Ishikawa (cell line): ENCODE data around the gene SERTAD3.

Experiments used
- CEBPB ChIP-seq: IDR thresholded peaks from 2 replicates; pipeline ENCODE4 v1.6.1; 2012
- CREB1 ChIP-seq: IDR thresholded peaks from 2 replicates; pipeline ENCODE4 v1.6.1; 2012; ENCODE audit warnings: low read depth
- EGR1 ChIP-seq: IDR thresholded peaks from 2 replicates; pipeline ENCODE4 v1.6.1; 2012
- EP300 ChIP-seq: IDR thresholded peaks from 2 replicates; pipeline ENCODE4 v1.6.1; 2012; ENCODE audit warnings: borderline replicate concordance
- FOXM1 ChIP-seq: IDR thresholded peaks from 2 replicates; pipeline ENCODE4 v1.6.1; 2012; ENCODE audit warnings: low read depth, borderline replicate concordance
- MAX ChIP-seq: IDR thresholded peaks from 2 replicates; pipeline ENCODE4 v1.6.1; 2012
- NFIC ChIP-seq: IDR thresholded peaks from 2 replicates; pipeline ENCODE4 v1.6.1; 2012
- RAD21 ChIP-seq: IDR thresholded peaks from 2 replicates; pipeline ENCODE4 v1.6.1; 2012; ENCODE audit warnings: low read depth
- REST ChIP-seq: IDR thresholded peaks from 2 replicates; pipeline ENCODE4 v1.6.1; 2012; ENCODE audit warnings: low read depth, mild to moderate bottlenecking
- TAF1 ChIP-seq: IDR thresholded peaks from 2 replicates; pipeline ENCODE4 v1.6.1; 2012; ENCODE audit warnings: low read depth, mild to moderate bottlenecking
- TCF12 ChIP-seq: IDR thresholded peaks from 2 replicates; pipeline ENCODE4 v1.6.1; 2012; ENCODE audit warnings: low read depth
- TEAD4 ChIP-seq: IDR thresholded peaks from 2 replicates; pipeline ENCODE4 v1.6.1; 2012
- USF1 ChIP-seq: IDR thresholded peaks from 2 replicates; pipeline ENCODE4 v1.6.1; 2012
- YY1 ChIP-seq: IDR thresholded peaks from 2 replicates; pipeline ENCODE4 v1.6.1; 2012; ENCODE audit warnings: low read depth
- ZBTB7A ChIP-seq: IDR thresholded peaks from 2 replicates; pipeline ENCODE4 v1.6.1; 2012; ENCODE audit warnings: low read depth

Gene SERTAD3

GRCh38 chr19:40394816-40395210 is 49.3 kb downstream of the SERTAD3 start:
- TF ChIP-seq RAD21 (no peak), FOXM1 (no peak), YY1 (no peak), NFIC (no peak), REST (no peak), EP300 (no peak), CREB1 (no peak), TEAD4 (no peak), ZBTB7A (no peak), TAF1 (no peak), TCF12 (no peak), CEBPB (no peak), USF1 (no peak), EGR1 (no peak), MAX (no peak)

- TF ChIP-seq RAD21 (no peak), ZBTB7A (0 out of 2 replicates have a peak, but pooled peaks have one; percentile 16), CREB1 (no peak)
Measured at GRCh38 chr19:40393894-40394815, 50.0 kb downstream of the SERTAD3 start.

GRCh38 chr19:40392894-40393517 is 51.1 kb downstream of the SERTAD3 start:
- TF ChIP-seq USF1 (peak; percentile 47; the same call in 1 of the 2 replicates), REST (no peak), RAD21 (peak; percentile 69), TCF12 (peak; percentile 76), YY1 (0 out of 2 replicates have a peak, but pooled peaks have one; percentile 38), FOXM1 (no peak), MAX (peak; percentile 62), ZBTB7A (peak; percentile 76; the same call in 1 of the 2 replicates), EGR1 (no peak), NFIC (0 out of 2 replicates have a peak, but pooled peaks have one; percentile 31), TEAD4 (peak; percentile 24; the same call in 1 of the 2 replicates), EP300 (peak; percentile 65)

GRCh38 chr19:40392123-40392522 is 52.0 kb downstream of the SERTAD3 start:
- TF ChIP-seq REST (no peak), EP300 (no peak), CEBPB (no peak), TEAD4 (no peak), EGR1 (no peak), RAD21 (no peak), USF1 (no peak), MAX (no peak), TCF12 (no peak), ZBTB7A (no peak), CREB1 (no peak), YY1 (no peak), TAF1 (no peak), FOXM1 (no peak), NFIC (no peak)
